GM12801 (cell line): ENCODE data around the gene VAT1L.

Source experiments
- TF ChIP-seq, protein P1 (sequence below): IDR thresholded peaks from one replicate; pipeline ENCODE4 v1.5.1; 2011; ENCODE audit warnings: control low read depth; ENCODE audit not compliant: insufficient read length; ENCODE audit errors: extremely low read depth

The VAT1L gene

DNA sequence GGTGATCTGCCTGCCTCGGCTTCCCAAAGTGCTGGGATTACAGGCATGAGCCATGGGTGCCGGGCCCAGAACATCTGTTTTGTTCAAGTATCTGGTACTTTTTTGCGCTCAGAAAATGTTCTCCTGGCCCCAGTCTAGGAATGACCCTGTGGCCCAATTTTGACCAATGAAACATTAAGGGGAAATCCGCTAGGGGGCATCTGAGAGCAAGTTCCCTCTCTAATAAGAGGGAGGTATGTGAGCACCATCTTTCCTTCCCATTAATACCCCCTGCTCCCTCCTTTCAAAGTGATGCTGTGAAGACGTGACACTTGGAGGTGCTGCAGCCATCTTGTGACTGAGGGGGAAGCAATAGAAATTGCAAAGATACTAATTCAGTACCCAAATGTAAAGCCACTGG is 217.5 kb downstream of the VAT1L start:
- TF ChIP-seq, protein P1, sequence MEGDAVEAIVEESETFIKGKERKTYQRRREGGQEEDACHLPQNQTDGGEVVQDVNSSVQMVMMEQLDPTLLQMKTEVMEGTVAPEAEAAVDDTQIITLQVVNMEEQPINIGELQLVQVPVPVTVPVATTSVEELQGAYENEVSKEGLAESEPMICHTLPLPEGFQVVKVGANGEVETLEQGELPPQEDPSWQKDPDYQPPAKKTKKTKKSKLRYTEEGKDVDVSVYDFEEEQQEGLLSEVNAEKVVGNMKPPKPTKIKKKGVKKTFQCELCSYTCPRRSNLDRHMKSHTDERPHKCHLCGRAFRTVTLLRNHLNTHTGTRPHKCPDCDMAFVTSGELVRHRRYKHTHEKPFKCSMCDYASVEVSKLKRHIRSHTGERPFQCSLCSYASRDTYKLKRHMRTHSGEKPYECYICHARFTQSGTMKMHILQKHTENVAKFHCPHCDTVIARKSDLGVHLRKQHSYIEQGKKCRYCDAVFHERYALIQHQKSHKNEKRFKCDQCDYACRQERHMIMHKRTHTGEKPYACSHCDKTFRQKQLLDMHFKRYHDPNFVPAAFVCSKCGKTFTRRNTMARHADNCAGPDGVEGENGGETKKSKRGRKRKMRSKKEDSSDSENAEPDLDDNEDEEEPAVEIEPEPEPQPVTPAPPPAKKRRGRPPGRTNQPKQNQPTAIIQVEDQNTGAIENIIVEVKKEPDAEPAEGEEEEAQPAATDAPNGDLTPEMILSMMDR: no peak

DNA sequence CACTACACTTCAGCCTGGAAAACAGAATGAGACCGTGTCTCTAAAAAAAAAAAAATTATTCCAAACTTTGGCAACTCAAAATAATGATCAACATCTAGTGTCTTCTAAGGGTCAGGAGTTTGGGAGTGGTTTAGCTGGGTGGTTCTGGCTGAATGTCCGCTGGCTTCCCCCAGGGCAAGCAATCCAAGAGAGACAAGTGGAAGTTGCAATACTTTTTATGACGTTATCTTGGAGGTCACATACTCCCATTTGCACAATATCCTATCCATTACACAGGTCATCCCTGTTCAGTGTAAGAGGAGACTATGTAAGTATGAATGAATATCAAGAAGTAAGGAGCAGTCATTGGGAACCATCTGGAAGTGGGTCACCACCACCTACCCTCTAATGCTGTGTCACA is 218.8 kb downstream of the VAT1L start:
- TF ChIP-seq, protein P1: no peak

DNA sequence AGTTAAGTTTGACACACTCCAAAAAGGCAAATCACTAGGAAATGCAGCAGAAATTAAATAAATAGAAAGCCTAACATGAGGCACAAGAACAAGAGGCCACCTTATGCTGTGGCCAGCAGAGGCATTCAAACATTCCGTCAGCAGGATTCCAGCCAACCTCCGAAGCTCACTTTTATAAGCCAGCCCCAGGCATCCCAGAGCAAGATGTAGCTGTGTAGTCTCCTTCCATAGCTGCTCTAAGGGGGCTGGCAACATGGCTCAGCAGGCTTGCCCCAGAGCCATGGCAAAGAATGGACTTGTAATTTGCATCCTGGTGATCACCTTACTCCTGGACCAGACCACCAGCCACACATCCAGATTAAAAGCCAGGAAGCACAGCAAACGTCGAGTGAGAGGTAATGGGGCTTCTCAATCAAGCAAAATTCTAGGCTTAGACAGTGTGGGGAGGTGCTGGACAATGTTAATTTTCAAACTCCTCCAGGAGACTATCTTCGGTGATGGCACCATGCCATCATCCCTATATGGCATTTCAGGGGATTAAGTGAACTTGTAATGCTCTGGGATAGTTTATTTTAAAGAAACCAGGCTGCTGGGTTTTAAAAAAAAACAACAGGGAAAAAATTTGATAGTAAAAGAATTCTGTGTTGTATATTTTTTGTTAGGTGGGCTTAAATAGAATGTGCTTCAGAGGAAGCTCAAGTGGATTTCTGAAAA is 234.1 kb downstream of the VAT1L start, which contains the start of gene CLEC3A:
Gene CLEC3A, plus strand, starts transcription at position 202 of the 714 bp plus-strand sequence. Its CDS starts 79 bp downstream, at position 281.
- TF ChIP-seq, protein P1: no peak

DNA sequence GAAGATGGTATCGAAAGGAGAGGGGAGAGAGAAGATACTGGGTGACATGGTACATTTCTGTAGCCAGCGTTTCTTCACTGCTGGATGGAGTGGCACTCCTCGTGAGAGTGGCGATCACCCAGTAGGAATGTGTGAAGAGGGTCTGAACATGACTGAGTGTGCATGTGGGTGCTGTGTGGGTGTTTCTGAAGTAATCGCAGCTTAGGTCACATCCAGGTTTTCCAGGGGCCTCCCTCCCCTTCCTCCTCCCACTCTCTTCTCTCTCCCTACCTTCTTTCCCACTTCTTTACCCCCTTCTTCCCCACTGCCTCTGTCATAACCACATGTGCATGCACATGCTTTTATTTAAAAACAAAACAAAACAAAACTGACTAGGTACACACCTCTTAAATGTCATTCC is 235.8 kb downstream of the VAT1L start:
- TF ChIP-seq, protein P1: no peak

GRCh38 chr16:78025631-78026030 is 237.3 kb downstream of the VAT1L start:
- TF ChIP-seq, protein P1: no peak

GRCh38 chr16:78028018-78028417 is 239.7 kb downstream of the VAT1L start:
- TF ChIP-seq, protein P1: no peak
